BJ (cell line): ENCODE results near the gene TIPARP. TPM values are rescaled to one million over a fixed set of nuclear protein-coding genes. Genes with fewer than 3 reads are reported as not detected.

Experiments
- CTCF ChIA-PET: fragments of 350-600 bp; formaldehyde crosslinking; extraction: SDS; loops from one replicate; lab custom pipeline; 2021; ENCODE audit warnings: antibody characterized with exemption, inconsistent platforms; lab: Yijun Ruan, JAX
- POLR2A ChIA-PET: fragments of 300-600 bp; sonication (Branson Sonifier 250); formaldehyde crosslinking; extraction: SDS; loops from one replicate; lab custom pipeline; 2021; ENCODE audit warnings: antibody characterized with exemption; lab: Charles Lee
- DNase-seq: peaks from one replicate; pipeline ENCODE4 v3.0.0-alpha.2; 2011; ENCODE audit warnings: low read depth
- H3K27me3 ChIP-seq: 2 replicates; pipeline ENCODE4 v1.6.0; 2011; ENCODE audit warnings: low read length; ENCODE audit not compliant: control insufficient read depth, insufficient read depth
- H3K36me3 ChIP-seq: 2 replicates; pipeline ENCODE4 v1.5.1; 2011; ENCODE audit warnings: low read length; ENCODE audit not compliant: control insufficient read depth, insufficient read depth
- H3K4me3 ChIP-seq: 2 replicates; pipeline ENCODE4 v1.5.1; 2011; ENCODE audit warnings: low read depth, mild to moderate bottlenecking, control low read depth, low read length
- CTCF ChIP-seq: IDR thresholded peaks from 2 replicates; pipeline ENCODE4 v1.5.1; 2011; ENCODE audit warnings: low read depth, mild to moderate bottlenecking, control low read depth, inconsistent platforms, low read length, moderate library complexity; ENCODE audit not compliant: insufficient read depth
- polyA plus RNA-seq: library from polyadenylated mRNA; depleted of rRNA; stranded (reverse); fragments of >200 nt; gene quantifications from 2 replicates; pipeline ENCODE4 v1.2.3, GENCODE V29; 2011

The TIPARP gene
- polyA plus RNA-seq, 1 experiment = 23.0 TPM

GRCh38 chr3:156685752-156686151 lies 11.4 kb downstream of the TIPARP start:
- POLR2A ChIA-PET = no interaction called here
- peaks cover 2% of the 10 kb centered on the region; the same call in 1 of the 2 replicates for H3K36me3 ChIP-seq
- CTCF ChIA-PET = interaction anchor here (0.6 to 1.2 kb wide), 2 partner anchors 251 to 445 kb away, joined by 3 read pairs; no protein-coding TSS in a partner anchor
- no peak overlapping the region for H3K4me3 ChIP-seq
- TF ChIP-seq CTCF = no peak
- H3K27me3 ChIP-seq = no peaks in the 10 kb centered on the region
- no peak for DNase-seq

- no peak for DNase-seq
- ChIA-PET CTCF (interaction anchor here (0.8 kb wide), 1 partner anchor 33 kb away, joined by 3 read pairs; no protein-coding TSS in a partner anchor), POLR2A (no interaction called here)
- peaks cover 2% of the 10 kb centered on the region; the same call in 1 of the 2 replicates for H3K36me3 ChIP-seq
- TF ChIP-seq CTCF = no peak
- H3K4me3 ChIP-seq = no peak overlapping the region
- no peaks in the 10 kb centered on the region for H3K27me3 ChIP-seq
Measured at GRCh38 chr3:156687023-156687422, 12.6 kb downstream of the TIPARP start.

- H3K4me3 ChIP-seq = no peak overlapping the region
- DNase-seq = no peak
- H3K36me3 ChIP-seq = peaks cover 2% of the 10 kb centered on the region; the same call in 1 of the 2 replicates
- ChIA-PET POLR2A (no interaction called here), CTCF (interaction anchor here (0.7 to 1.6 kb wide), 5 partner anchors 11 to 448 kb away, joined by 3 to 4 read pairs (median 3); no protein-coding TSS in a partner anchor)
- TF ChIP-seq CTCF = no peak
- no peaks in the 10 kb centered on the region for H3K27me3 ChIP-seq
Measured at GRCh38 chr3:156688632-156689452, 14.5 kb downstream of the TIPARP start.

- ChIA-PET POLR2A (no interaction called here), CTCF (interaction anchor here (0.7 to 1.6 kb wide), 5 partner anchors 12 to 448 kb away, joined by 3 to 4 read pairs (median 3); no protein-coding TSS in a partner anchor)
- Histone ChIP-seq H3K27me3 (no peaks in the 10 kb centered on the region), H3K4me3 (no peak overlapping the region), H3K36me3 (peaks cover 2% of the 10 kb centered on the region; the same call in 1 of the 2 replicates)
- TF ChIP-seq CTCF = no peak
- DNase-seq = no peak
Measured at GRCh38 chr3:156689608-156690007, 15.2 kb downstream of the TIPARP start.

- TF ChIP-seq CTCF = no peak
- Histone ChIP-seq H3K4me3 (no peak overlapping the region), H3K36me3 (peaks cover 5% of the 10 kb centered on the region; the same call in 1 of the 2 replicates), H3K27me3 (no peaks in the 10 kb centered on the region)
- DNase-seq = peak; percentile 34
- ChIA-PET POLR2A (interaction anchor here (0.6 kb wide), 1 partner anchor 8 kb away, joined by 3 read pairs; no protein-coding TSS in a partner anchor), CTCF (interaction anchor here (0.8 kb wide), 1 partner anchor 17 kb away, joined by 3 read pairs; no protein-coding TSS in a partner anchor)
Measured at GRCh38 chr3:156691920-156692319, 17.5 kb downstream of the TIPARP start.
